Measurements from ENCODE around the gene COL23A1.
"Not testable (repeated sequence)": the region's sequence is repeated elsewhere in the genome, so short reads cannot be mapped to it uniquely, and the experiment has no call there.

COL23A1 gene

GRCh38 chr5:178488696-178489095 is 101.5 kb downstream of the COL23A1 start:
- H3K4me3 ChIP-seq (ENCODE audit: low read depth, low read length), result no peak overlapping the region
- DNase-seq (ENCODE audit: low read depth), result no peak

- no peak for DNase-seq (ENCODE audit: low read depth)
- no peak overlapping the region for H3K4me3 ChIP-seq (ENCODE audit: low read depth, low read length)
Measured at GRCh38 chr5:178487911-178488600, 102.1 kb downstream of the COL23A1 start.

- not testable (repeated sequence) for DNase-seq (ENCODE audit: low read depth); H3K4me3 ChIP-seq (ENCODE audit: low read depth, low read length)
Measured at GRCh38 chr5:178486878-178487512, 103.2 kb downstream of the COL23A1 start.

- DNase-seq (ENCODE audit: low read depth), result no peak
- H3K4me3 ChIP-seq (ENCODE audit: low read depth, low read length), result no peak overlapping the region
Measured at GRCh38 chr5:178486239-178486641, 104.0 kb downstream of the COL23A1 start.

GRCh38 chr5:178483620-178484019 is 106.6 kb downstream of the COL23A1 start:
- no peak overlapping the region for H3K4me3 ChIP-seq (ENCODE audit: low read depth, low read length)
- no peak for DNase-seq (ENCODE audit: low read depth)

- DNase-seq (ENCODE audit: low read depth), result no peak
- no peak overlapping the region for H3K4me3 ChIP-seq (ENCODE audit: low read depth, low read length)
Measured at GRCh38 chr5:178479261-178479660, 110.9 kb downstream of the COL23A1 start.

- no peak for DNase-seq (ENCODE audit: low read depth)
- no peak overlapping the region for H3K4me3 ChIP-seq (ENCODE audit: low read depth, low read length)
Measured at GRCh38 chr5:178478370-178478769, 111.8 kb downstream of the COL23A1 start.

- DNase-seq (ENCODE audit: low read depth), result no peak
- H3K4me3 ChIP-seq (ENCODE audit: low read depth, low read length), result no peak overlapping the region
Measured at GRCh38 chr5:178477802-178478201, 112.4 kb downstream of the COL23A1 start.

- H3K4me3 ChIP-seq (ENCODE audit: low read depth, low read length), result no peak overlapping the region
- no peak for DNase-seq (ENCODE audit: low read depth)
Measured at GRCh38 chr5:178476972-178477754, 113.0 kb downstream of the COL23A1 start.

- DNase-seq (ENCODE audit: low read depth), result no peak
- H3K4me3 ChIP-seq (ENCODE audit: low read depth, low read length), result no peak overlapping the region
Measured at GRCh38 chr5:178476531-178476930, 113.7 kb downstream of the COL23A1 start.

- no peak for DNase-seq (ENCODE audit: low read depth)
- H3K4me3 ChIP-seq (ENCODE audit: low read depth, low read length), result no peak overlapping the region
Measured at GRCh38 chr5:178475422-178475821, 114.8 kb downstream of the COL23A1 start.

GRCh38 chr5:178474562-178475184 is 115.5 kb downstream of the COL23A1 start:
- no peak overlapping the region for H3K4me3 ChIP-seq (ENCODE audit: low read depth, low read length)
- DNase-seq (ENCODE audit: low read depth), result no peak

- H3K4me3 ChIP-seq (ENCODE audit: low read depth, low read length), result no peak overlapping the region
- DNase-seq (ENCODE audit: low read depth), result no peak
Measured at GRCh38 chr5:178473854-178474253, 116.3 kb downstream of the COL23A1 start.

- no peak for DNase-seq (ENCODE audit: low read depth)
- no peak overlapping the region for H3K4me3 ChIP-seq (ENCODE audit: low read depth, low read length)
Measured at GRCh38 chr5:178472138-178472537, 118.1 kb downstream of the COL23A1 start.

- H3K4me3 ChIP-seq (ENCODE audit: low read depth, low read length), result no peak overlapping the region
Measured at GRCh38 chr5:178471711-178472110, 118.5 kb downstream of the COL23A1 start.

GRCh38 chr5:178470760-178471025 is 119.5 kb downstream of the COL23A1 start:
- no peak for DNase-seq (ENCODE audit: low read depth)
- no peak overlapping the region for H3K4me3 ChIP-seq (ENCODE audit: low read depth, low read length)

More at GRCh38 chr5:178471711-178472110, 118.5 kb downstream of the COL23A1 start:
- no peak for DNase-seq (ENCODE audit: low read depth)

- no peak for DNase-seq (ENCODE audit: low read depth)
- no peak overlapping the region for H3K4me3 ChIP-seq (ENCODE audit: low read depth, low read length)
Measured at GRCh38 chr5:178469975-178470759, 120.0 kb downstream of the COL23A1 start.

GRCh38 chr5:178469011-178469974 is 120.9 kb downstream of the COL23A1 start:
- DNase-seq (ENCODE audit: low read depth), result no peak
- H3K4me3 ChIP-seq (ENCODE audit: low read depth, low read length), result no peak overlapping the region
